WI38 (cell line): ENCODE measurements around the gene PRDM16.

ENCODE experiments used
- H3K4me3 ChIP-seq: 2 replicates; pipeline ENCODE4 v1.5.1; 2011; ENCODE audit warnings: low read depth, mild to moderate bottlenecking, control low read depth, low read length
- TF ChIP-seq, protein P1 (sequence below): IDR thresholded peaks from 2 replicates; pipeline ENCODE4 v1.5.1; 2012; ENCODE audit warnings: low read depth, mild to moderate bottlenecking, control low read depth, low read length

The PRDM16 gene

DNA sequence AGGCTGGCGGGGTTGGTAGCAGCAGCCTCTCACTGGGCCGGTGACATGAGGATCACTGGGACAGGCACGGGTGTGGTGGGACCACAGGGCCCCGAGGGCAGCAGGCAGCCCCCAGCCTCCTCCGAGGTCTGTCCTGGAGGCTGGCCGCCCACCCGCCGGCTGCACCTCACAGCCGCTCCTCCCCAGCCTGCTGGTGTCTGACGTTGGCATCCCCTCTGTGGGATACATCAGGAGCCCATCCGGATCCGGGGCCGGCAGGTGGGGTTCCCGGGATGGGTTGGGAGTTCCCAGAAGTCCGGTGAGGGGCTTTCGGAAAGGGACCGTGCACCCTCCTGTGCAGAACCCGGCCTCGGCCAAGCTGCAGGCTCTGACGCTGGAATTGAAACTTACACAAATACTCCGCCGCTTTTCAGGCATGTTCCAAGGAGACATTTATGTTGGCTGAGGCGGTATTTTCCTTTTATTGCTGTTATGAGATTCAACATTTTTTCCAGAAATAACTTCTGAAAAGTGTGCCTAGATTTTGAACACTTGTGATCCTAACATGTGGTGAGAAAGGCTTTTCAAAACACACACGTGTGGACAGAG lies 243.4 kb downstream of the PRDM16 start:
- TF ChIP-seq, protein P1, sequence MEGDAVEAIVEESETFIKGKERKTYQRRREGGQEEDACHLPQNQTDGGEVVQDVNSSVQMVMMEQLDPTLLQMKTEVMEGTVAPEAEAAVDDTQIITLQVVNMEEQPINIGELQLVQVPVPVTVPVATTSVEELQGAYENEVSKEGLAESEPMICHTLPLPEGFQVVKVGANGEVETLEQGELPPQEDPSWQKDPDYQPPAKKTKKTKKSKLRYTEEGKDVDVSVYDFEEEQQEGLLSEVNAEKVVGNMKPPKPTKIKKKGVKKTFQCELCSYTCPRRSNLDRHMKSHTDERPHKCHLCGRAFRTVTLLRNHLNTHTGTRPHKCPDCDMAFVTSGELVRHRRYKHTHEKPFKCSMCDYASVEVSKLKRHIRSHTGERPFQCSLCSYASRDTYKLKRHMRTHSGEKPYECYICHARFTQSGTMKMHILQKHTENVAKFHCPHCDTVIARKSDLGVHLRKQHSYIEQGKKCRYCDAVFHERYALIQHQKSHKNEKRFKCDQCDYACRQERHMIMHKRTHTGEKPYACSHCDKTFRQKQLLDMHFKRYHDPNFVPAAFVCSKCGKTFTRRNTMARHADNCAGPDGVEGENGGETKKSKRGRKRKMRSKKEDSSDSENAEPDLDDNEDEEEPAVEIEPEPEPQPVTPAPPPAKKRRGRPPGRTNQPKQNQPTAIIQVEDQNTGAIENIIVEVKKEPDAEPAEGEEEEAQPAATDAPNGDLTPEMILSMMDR = no peak
- H3K4me3 ChIP-seq = no peak overlapping the region

- TF ChIP-seq, protein P1 = no peak
- H3K4me3 ChIP-seq = no peak overlapping the region
Measured at GRCh38 chr1:3312898-3313575, 244.0 kb downstream of the PRDM16 start.

DNA sequence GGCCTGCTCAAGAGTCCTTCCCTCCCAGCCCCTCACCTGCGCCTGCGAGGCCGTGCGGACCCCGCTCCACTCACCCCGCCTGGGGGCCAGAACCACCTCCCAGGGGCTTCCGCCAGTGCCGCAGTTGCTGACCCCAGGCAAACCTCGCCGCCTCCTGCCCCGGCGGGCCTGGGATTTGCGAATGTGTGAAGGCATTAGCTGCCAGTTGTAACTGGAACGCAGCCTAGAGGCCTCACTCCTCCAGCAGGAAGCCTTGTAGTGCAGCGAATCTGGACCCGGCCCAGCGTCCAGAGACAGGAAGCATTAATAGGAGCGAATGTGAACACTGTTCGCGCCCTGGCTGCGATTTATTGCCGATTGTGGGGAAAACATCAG lies 244.6 kb downstream of the PRDM16 start:
- TF ChIP-seq, protein P1 = no peak
- no peak overlapping the region for H3K4me3 ChIP-seq

DNA sequence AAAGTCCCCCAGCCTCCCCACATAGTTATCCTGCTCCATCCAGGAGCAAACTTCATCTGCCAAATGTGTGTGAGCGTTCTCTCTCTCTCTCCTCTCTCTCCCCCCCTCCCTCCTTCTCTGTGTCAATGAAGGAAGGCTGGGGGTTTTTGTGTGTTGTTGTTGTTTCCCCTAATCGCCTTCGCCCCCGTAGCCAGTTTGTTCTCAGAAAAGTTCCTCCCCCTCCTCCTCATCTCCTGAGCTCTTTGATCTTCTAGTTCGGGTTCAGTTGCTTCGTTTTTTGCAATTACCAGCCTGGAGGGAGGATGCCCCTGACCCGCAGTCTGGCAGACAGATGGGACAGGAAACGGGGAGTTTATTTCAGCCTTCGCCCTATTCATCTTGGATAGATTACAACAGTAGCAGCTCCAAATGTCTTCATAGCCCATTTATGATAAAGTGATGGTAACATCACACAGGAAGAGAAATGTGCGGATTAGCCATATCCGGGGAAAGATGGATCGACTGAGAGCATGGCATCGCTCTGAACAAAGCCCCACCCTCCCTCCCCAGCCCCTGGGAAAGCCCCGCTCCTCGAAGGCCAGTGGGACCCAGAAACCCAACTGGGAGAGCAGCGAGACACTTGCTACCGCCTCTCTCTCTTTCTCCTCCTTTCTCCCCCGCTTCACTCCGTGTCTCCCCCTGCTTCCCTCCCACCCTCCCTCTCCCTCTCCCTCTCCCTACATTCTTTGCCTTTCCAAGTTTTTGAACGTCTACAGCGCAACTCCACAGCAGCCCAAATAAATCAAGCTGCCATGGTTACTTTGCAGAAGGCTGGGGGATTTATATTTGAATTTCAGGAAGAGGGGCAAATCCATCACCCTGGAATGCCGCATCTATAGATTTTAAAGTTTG lies 245.7 kb downstream of the PRDM16 start:
- no peak overlapping the region for H3K4me3 ChIP-seq
- TF ChIP-seq, protein P1 = no peak

DNA sequence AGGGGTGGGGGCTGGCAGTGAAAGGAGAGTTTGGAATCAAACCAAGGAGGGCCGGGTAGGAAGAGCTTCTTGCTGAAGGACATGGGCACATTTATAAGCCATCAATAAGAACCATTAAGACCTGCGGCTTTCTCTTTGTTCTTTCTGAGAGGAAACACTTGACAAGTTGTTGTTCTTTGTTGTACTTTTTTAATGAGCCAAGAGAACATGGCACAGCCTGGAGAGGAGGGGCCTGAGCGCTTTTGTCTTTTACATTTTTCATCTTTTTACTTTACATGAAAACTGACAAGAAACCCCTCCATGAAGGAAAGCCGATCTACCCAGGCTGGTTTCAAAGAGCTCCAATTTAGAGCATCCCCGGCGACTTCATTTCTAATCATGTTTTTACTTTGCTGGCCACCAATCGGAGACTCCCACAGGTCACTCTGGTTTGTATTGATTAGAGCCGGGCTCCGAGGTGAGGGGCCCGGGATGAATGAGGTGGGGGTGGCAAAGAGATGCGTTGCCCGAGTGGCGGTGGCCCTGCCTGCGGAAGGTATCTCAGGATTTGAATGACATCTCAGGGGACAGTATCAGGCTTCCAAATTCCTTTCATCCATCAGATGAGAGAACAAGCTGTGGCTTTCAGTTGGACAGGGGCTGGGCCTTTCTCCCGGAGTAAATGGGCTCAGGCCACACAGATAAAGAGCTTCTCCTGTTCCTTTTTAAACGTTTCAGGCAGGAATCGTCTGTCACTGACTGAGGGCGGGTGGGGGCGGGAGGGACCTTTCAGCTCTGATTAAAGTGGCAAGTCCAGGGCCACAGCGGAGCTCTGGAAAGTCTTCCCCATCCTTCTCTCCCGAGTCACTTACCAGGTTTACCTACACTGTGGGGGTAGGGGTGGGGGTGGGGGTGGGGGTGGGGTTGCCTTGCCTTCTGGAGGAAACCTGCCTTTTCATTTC lies 246.7 kb downstream of the PRDM16 start:
- H3K4me3 ChIP-seq = no peak overlapping the region
- TF ChIP-seq, protein P1 = no peak

GRCh38 chr1:3316340-3316943 lies 247.4 kb downstream of the PRDM16 start:
- TF ChIP-seq, protein P1 = no peak
- no peak overlapping the region for H3K4me3 ChIP-seq
